Panc1 (cell line): ENCODE measurements around the gene IBTK. TPM values are rescaled to one million over a fixed set of nuclear protein-coding genes. Genes with fewer than 3 reads are reported as not detected.
A peak's percentile ranks its signal among the peaks of the same experiment; 100 is the strongest.

ENCODE experiments used
- ATAC-seq: fragments of 200-7000 bp; cut with Tn5 transposase; 2 replicates; pipeline ENCODE4 v1.9.1; 2020; ENCODE audit warnings: mild to moderate bottlenecking, moderate library complexity
- BruUV-seq: library from RNA; stranded (reverse); fragments of 400-500 nt; replicated peaks from 2 replicates; lab custom pipeline; 2021; lab: Mats Ljungman, UMichigan
- CTCF ChIA-PET: fragments of 300-600 bp; sonication (Branson Sonifier 250); formaldehyde crosslinking; loops from one replicate; lab custom pipeline; 2022; ENCODE audit warnings: antibody characterized with exemption; lab: Charles Lee
- POLR2A ChIA-PET: fragments of 300-600 bp; sonication (Branson Sonifier 250); formaldehyde crosslinking; loops from one replicate; lab custom pipeline; 2022; ENCODE audit warnings: antibody characterized with exemption; lab: Charles Lee
- DNase-seq: peaks from one replicate; pipeline ENCODE4 v3.0.0-alpha.2; 2010; ENCODE audit warnings: low read depth, low spot score
- H3K27ac ChIP-seq: 2 replicates; pipeline ENCODE4 v1.5.1; 2011; ENCODE audit warnings: mild to moderate bottlenecking, low read length, inconsistent platforms
- H3K27me3 ChIP-seq: fragments of 200-500 bp; sonication (Bioruptor generic); 2 replicates; pipeline ENCODE4 v1.6.0; 2014; ENCODE audit warnings: low read length, inconsistent platforms; ENCODE audit not compliant: control insufficient read depth, insufficient read depth
- H3K36me3 ChIP-seq: fragments of 200-500 bp; sonication (Bioruptor generic); 2 replicates; pipeline ENCODE4 v1.5.1; 2014; ENCODE audit warnings: inconsistent platforms, mild to moderate bottlenecking, low read length, moderate library complexity; ENCODE audit not compliant: control insufficient read depth, insufficient read depth
- H3K4me1 ChIP-seq: 2 replicates; pipeline ENCODE4 v1.5.1; 2011; ENCODE audit warnings: inconsistent platforms, mild to moderate bottlenecking, low read length, moderate library complexity; ENCODE audit not compliant: control insufficient read depth, insufficient read depth
- H3K4me3 ChIP-seq, 2 experiments: 2 replicates each; pipeline ENCODE4 v1.5.1; 2011 to 2012; ENCODE audit warnings: low read depth in 2 of 2, low read length in 2 of 2, mild to moderate bottlenecking in 2 of 2, inconsistent platforms in 1 of 2, moderate library complexity in 1 of 2
- H3K9me3 ChIP-seq: fragments of 200-500 bp; sonication (Bioruptor generic); 2 replicates; pipeline ENCODE4 v1.5.1; 2014; ENCODE audit warnings: low read depth, mild to moderate bottlenecking, inconsistent platforms, low read length, moderate library complexity; ENCODE audit not compliant: control insufficient read depth, insufficient read depth
- CTCF ChIP-seq: fragments of 450-650 bp; IDR thresholded peaks from 2 replicates; pipeline ENCODE4 v1.5.1; 2017; ENCODE audit warnings: mild to moderate bottlenecking
- POLR2AphosphoS5 ChIP-seq: IDR thresholded peaks from 2 replicates; pipeline ENCODE4 v1.6.1; 2012; ENCODE audit warnings: mild to moderate bottlenecking, low read depth, low read length, moderate library complexity
- REST ChIP-seq, 2 experiments: IDR thresholded peaks; 2 replicates each; pipeline ENCODE4 v1.6.1; 2011 to 2012; ENCODE audit warnings: low read depth in 2 of 2, control low read depth in 1 of 2, low read length in 1 of 2, mild to moderate bottlenecking in 1 of 2, moderate library complexity in 1 of 2; ENCODE audit not compliant: insufficient read depth in 1 of 2
- SIN3A ChIP-seq: IDR thresholded peaks from 2 replicates; pipeline ENCODE4 v1.6.1; 2012; ENCODE audit warnings: low read depth, mild to moderate bottlenecking, low read length, moderate library complexity, borderline replicate concordance; ENCODE audit not compliant: insufficient read depth
- TCF7L2 ChIP-seq: IDR thresholded peaks from 2 replicates; pipeline ENCODE4 v1.6.1; 2011; ENCODE audit warnings: mild to moderate bottlenecking, low read depth, low read length, inconsistent platforms
- in situ Hi-C: cut with HindIII; loops from 2 replicates; pipeline ENCODE4 v1.10.0; 2016; ENCODE audit warnings: low sequenced_read_pairs, low pct_unique_long_range_greater_than_20kb
- intact Hi-C: fragments of 100-400 bp; cut with micrococcal nuclease; formaldehyde crosslinking; loops from one replicate; pipeline ENCODE4 v1.10.0; 2022; ENCODE audit not compliant: unreplicated experiment
- total RNA-seq: library from RNA; stranded (reverse); gene quantifications from one replicate; pipeline ENCODE4 v1.2.1, GENCODE V29; 2021; ENCODE audit not compliant: unreplicated experiment

Gene IBTK
- total RNA-seq, 1 experiment from 2014 or later = 73.2 TPM

GRCh38 chr6:82243884-82244283, 3.7 kb downstream of the IBTK start:
- in situ Hi-C loops = no loop called here
- DNase-seq = no peak

GRCh38 chr6:82240186-82240585, 7.4 kb downstream of the IBTK start:
- ChIA-PET CTCF (no interaction called here), POLR2A (no interaction called here)
- peaks cover 8% of the 10 kb centered on the region; the same call in 1 of the 2 replicates for H3K36me3 ChIP-seq
- intact Hi-C loops (no loop called here), in situ Hi-C loops (no loop called here)
- no peak for ATAC-seq
- H3K27me3 ChIP-seq = no peaks in the 10 kb centered on the region
- peak overlapping the region; percentile 52 for H3K27ac ChIP-seq
- no peaks in the 10 kb centered on the region for H3K9me3 ChIP-seq
- no peak for DNase-seq
- peaks cover 29% of the 10 kb centered on the region for H3K4me1 ChIP-seq
- no TSS peak for BruUV-seq
- no peak for TF ChIP-seq POLR2AphosphoS5
- TF ChIP-seq REST (IDR thresholded peaks at IDR 0.05; ENCODE audit: insufficient read depth in 1 of 2, low read depth in 2 of 2, low read length in 1 of 2) = no peak
- no peak for TF ChIP-seq TCF7L2
- no peak for TF ChIP-seq SIN3A
- TF ChIP-seq CTCF = no peak
- 0 out of 4 replicates have a peak overlapping the region, but pooled peaks of 1 of the 2 experiments have one; percentile 1 for H3K4me3 ChIP-seq

More at GRCh38 chr6:82243884-82244283, 3.7 kb downstream of the IBTK start:
- H3K36me3 ChIP-seq = peaks cover 8% of the 10 kb centered on the region
- no peaks in the 10 kb centered on the region for H3K9me3 ChIP-seq
- H3K4me3 ChIP-seq = peak overlapping the region; percentile 65 to 99; a peak in 2 of 4 replicates
- ATAC-seq = no peak
- ChIA-PET CTCF (no interaction called here), POLR2A (no interaction called here)
- no peak overlapping the region for H3K27ac ChIP-seq
- H3K27me3 ChIP-seq = no peaks in the 10 kb centered on the region
- intact Hi-C loops = no loop called here
- TF ChIP-seq TCF7L2 = no peak
- TF ChIP-seq POLR2AphosphoS5 = no peak
- TF ChIP-seq CTCF = no peak
- no peak for TF ChIP-seq REST (IDR thresholded peaks at IDR 0.05; ENCODE audit: insufficient read depth in 1 of 2, low read depth in 2 of 2, low read length in 1 of 2)
- no peak for TF ChIP-seq SIN3A
- BruUV-seq = no TSS peak
- peaks cover 41% of the 10 kb centered on the region for H3K4me1 ChIP-seq
